ENCODE measurements around the gene CRYGC.

CRYGC gene

DNA sequence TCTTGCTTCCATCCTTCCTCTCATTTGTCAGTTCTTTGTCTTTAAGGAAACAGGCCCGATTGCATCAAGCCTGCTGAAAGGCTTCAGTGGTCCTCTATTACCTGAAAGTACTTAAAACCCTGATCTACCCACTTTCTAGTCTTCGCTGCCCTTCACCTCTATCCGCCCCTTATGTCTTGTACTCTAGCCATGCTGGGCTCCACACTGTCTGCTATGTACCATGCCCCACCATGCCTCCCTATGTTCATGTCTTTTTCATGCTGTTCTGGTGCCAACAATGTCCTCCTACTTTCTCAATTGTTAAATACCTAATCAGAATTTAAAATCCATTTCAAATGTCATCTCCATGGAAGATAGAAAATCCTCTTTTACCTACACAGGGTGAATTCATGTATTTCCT lies 33.5 kb downstream of the CRYGC start:
- no peak overlapping the region for H3K4me3 ChIP-seq (ENCODE audit: low read length)
- DNase-seq (ENCODE audit: low read depth, low spot score): no peak
- H3K9me3 ChIP-seq (ENCODE audit: control insufficient read depth, insufficient read depth, low read length): no peaks in the 10 kb centered on the region
- no CpG with 5 or more reads among the region's 3 CpGs for WGBS (ENCODE audit: insufficient coverage, insufficient read length)
- H3K27ac ChIP-seq (ENCODE audit: low read length): no peak overlapping the region
- no peaks in the 10 kb centered on the region for H3K27me3 ChIP-seq (ENCODE audit: control insufficient read depth, insufficient read depth, low read length)
- no peaks in the 10 kb centered on the region; the same call in 1 of the 2 replicates for H3K36me3 ChIP-seq (ENCODE audit: control insufficient read depth, insufficient read depth, low read length)
- no peaks in the 10 kb centered on the region for H3K4me1 ChIP-seq (ENCODE audit: control insufficient read depth, insufficient read depth, low read length)

DNA sequence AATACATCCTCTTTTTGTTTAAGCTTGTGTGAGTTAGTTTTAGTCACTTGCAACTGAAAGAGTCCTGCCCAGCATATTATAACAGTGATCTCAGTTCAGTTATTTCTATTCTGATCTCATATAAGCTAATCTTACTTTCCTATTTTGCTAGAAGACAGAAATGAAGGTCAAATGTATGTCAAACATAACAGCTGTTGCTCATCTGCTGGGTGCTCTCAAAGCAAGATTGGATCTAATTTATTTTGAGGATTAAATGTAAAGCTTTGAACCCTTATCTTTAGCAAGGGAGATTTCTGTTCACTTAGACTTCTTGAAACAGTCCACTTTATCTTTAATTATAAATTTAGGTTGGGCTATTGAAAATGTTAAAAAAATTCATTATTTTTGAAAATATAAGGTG lies 36.5 kb downstream of the CRYGC start:
- no peak for DNase-seq (ENCODE audit: low read depth, low spot score)
- Histone ChIP-seq H3K27ac (ENCODE audit: low read length) (no peak overlapping the region), H3K4me3 (ENCODE audit: low read length) (no peak overlapping the region)

GRCh38 chr2:208092093-208092832 lies 37.4 kb downstream of the CRYGC start:
- Histone ChIP-seq H3K36me3 (ENCODE audit: control insufficient read depth, insufficient read depth, low read length) (no peaks in the 10 kb centered on the region), H3K27ac (ENCODE audit: low read length) (no peak overlapping the region), H3K4me1 (ENCODE audit: control insufficient read depth, insufficient read depth, low read length) (no peaks in the 10 kb centered on the region), H3K27me3 (ENCODE audit: control insufficient read depth, insufficient read depth, low read length) (no peaks in the 10 kb centered on the region), H3K4me3 (ENCODE audit: low read length) (no peak overlapping the region), H3K9me3 (ENCODE audit: control insufficient read depth, insufficient read depth, low read length) (no peaks in the 10 kb centered on the region)
- WGBS (ENCODE audit: insufficient coverage, insufficient read length): no CpG with 5 or more reads among the region's 1 CpG
- no peak for DNase-seq (ENCODE audit: low read depth, low spot score)

More for the DNA sequence above, 36.5 kb downstream of the CRYGC start:
- Histone ChIP-seq H3K4me1 (ENCODE audit: control insufficient read depth, insufficient read depth, low read length) (no peaks in the 10 kb centered on the region), H3K36me3 (ENCODE audit: control insufficient read depth, insufficient read depth, low read length) (no peaks in the 10 kb centered on the region), H3K27me3 (ENCODE audit: control insufficient read depth, insufficient read depth, low read length) (no peaks in the 10 kb centered on the region), H3K9me3 (ENCODE audit: control insufficient read depth, insufficient read depth, low read length) (no peaks in the 10 kb centered on the region)

DNA sequence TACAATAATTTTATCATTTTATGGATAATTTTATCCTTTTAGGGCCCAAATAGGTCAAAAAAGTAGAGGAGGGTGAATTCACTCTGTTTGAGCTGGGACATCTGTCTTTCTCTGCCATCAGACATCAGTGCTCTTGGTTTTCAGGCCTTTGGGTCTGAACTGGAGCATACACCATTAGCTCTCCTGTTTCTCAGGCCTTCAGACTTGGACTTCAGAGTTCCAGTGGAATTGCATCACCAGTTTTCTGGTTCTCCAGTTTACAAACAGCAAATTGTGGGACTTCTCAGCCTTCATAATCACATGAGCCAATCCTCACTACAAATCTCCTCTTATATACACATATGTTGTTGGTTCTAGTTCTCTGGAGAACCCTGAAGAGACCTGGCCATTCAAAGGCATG lies 39.2 kb downstream of the CRYGC start:
- Histone ChIP-seq H3K27me3 (ENCODE audit: control insufficient read depth, insufficient read depth, low read length) (no peaks in the 10 kb centered on the region), H3K4me3 (ENCODE audit: low read length) (no peak overlapping the region), H3K27ac (ENCODE audit: low read length) (no peak overlapping the region), H3K9me3 (ENCODE audit: control insufficient read depth, insufficient read depth, low read length) (no peaks in the 10 kb centered on the region), H3K4me1 (ENCODE audit: control insufficient read depth, insufficient read depth, low read length) (no peaks in the 10 kb centered on the region), H3K36me3 (ENCODE audit: control insufficient read depth, insufficient read depth, low read length) (no peaks in the 10 kb centered on the region)
- DNase-seq (ENCODE audit: low read depth, low spot score): no peak

DNA sequence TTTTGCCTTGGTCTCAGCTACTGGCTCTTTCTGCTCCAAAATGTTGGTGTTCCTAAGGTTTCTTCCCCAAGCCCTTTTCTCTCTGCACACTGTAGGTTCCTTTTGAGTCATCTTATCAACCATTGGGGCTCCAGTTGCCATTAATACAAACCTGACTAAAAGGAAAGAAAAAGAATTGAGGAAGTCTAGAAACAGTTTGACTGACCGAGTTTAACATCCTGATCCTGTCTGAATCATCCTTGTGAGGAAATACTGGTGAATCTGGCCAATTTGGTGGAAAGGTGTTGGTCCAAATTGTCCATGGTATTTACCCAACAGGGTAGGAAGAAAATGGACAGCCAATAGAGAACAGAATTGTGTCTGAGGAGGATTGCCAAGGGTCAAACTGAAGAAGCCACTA lies 43.6 kb downstream of the CRYGC start:
- Histone ChIP-seq H3K9me3 (ENCODE audit: control insufficient read depth, insufficient read depth, low read length) (no peaks in the 10 kb centered on the region), H3K27me3 (ENCODE audit: control insufficient read depth, insufficient read depth, low read length) (no peaks in the 10 kb centered on the region), H3K27ac (ENCODE audit: low read length) (no peak overlapping the region), H3K36me3 (ENCODE audit: control insufficient read depth, insufficient read depth, low read length) (no peaks in the 10 kb centered on the region), H3K4me3 (ENCODE audit: low read length) (no peak overlapping the region), H3K4me1 (ENCODE audit: control insufficient read depth, insufficient read depth, low read length) (no peaks in the 10 kb centered on the region)
- no peak for DNase-seq (ENCODE audit: low read depth, low spot score)
- WGBS (ENCODE audit: insufficient coverage, insufficient read length): no CpG with 5 or more reads among the region's 1 CpG

DNA sequence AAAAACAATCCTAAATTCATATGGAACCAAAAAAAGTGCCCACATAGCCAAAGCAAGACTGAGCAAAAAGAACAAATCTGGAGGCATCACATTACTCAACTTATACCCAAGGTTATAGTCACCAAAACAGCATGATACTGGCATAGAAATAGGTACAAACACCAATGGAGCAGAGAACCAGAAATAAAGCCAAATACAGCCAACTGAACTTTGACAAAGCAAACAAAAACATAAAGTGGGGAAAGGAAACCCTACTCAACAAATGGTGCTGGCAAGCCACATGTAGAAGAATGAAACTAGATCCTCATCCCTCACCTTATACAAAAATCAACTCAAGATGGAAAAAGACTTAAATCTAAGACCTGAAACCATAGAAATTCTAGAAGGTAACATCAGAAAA lies 45.8 kb downstream of the CRYGC start:
- Histone ChIP-seq H3K36me3 (ENCODE audit: control insufficient read depth, insufficient read depth, low read length) (no peaks in the 10 kb centered on the region), H3K4me1 (ENCODE audit: control insufficient read depth, insufficient read depth, low read length) (no peaks in the 10 kb centered on the region), H3K27me3 (ENCODE audit: control insufficient read depth, insufficient read depth, low read length) (no peaks in the 10 kb centered on the region), H3K27ac (ENCODE audit: low read length) (no peak overlapping the region), H3K4me3 (ENCODE audit: low read length) (no peak overlapping the region), H3K9me3 (ENCODE audit: control insufficient read depth, insufficient read depth, low read length) (no peaks in the 10 kb centered on the region)
- DNase-seq (ENCODE audit: low read depth, low spot score): no peak

All from iPS DF 6.9 (cell line).